Activated CD4-positive, alpha-beta T cell treated with anti-CD3 and anti-CD28 coated beads, Interleukin-2, amount 10 ng/mL, durations not matched to agents 7 days and 5 days (primary cell): Measurements from ENCODE around the gene PACSIN2. TPM values are rescaled to one million over a fixed set of nuclear protein-coding genes. Genes with fewer than 3 reads are reported as not detected.

Experiments used
- CTCF ChIA-PET: fragments of 350-600 bp; sonication (Branson Sonifier 250); formaldehyde crosslinking; loops from one replicate; lab custom pipeline; 2021; ENCODE audit warnings: antibody characterized with exemption; lab: Charles Lee
- POLR2A ChIA-PET: fragments of 350-600 bp; sonication (Branson Sonifier 250); formaldehyde crosslinking; loops from one replicate; lab custom pipeline; 2021; ENCODE audit warnings: antibody characterized with exemption; lab: Charles Lee
- DNase-seq: peaks from one replicate; pipeline ENCODE4 v3.0.0-alpha.2; 2020
- H3K27ac Mint-ChIP-seq: one replicate; pipeline ENCODE4 v1.8.0; 2021; ENCODE audit warnings: mild to moderate bottlenecking, moderate library complexity, mixed read lengths
- H3K27me3 Mint-ChIP-seq: one replicate; pipeline ENCODE4 v1.8.0; 2021; ENCODE audit warnings: mixed read lengths
- H3K36me3 Mint-ChIP-seq: one replicate; pipeline ENCODE4 v1.8.0; 2021; ENCODE audit warnings: low read depth, mixed read lengths
- H3K4me1 Mint-ChIP-seq: one replicate; pipeline ENCODE4 v1.8.0; 2021; ENCODE audit warnings: mixed read lengths
- H3K4me3 Mint-ChIP-seq: one replicate; pipeline ENCODE4 v1.8.0; 2021; ENCODE audit warnings: mild to moderate bottlenecking, moderate library complexity, mixed read lengths
- H3K9me3 Mint-ChIP-seq: one replicate; pipeline ENCODE4 v1.8.0; 2021; ENCODE audit warnings: mixed read lengths
- total RNA-seq, 2 experiments: library from RNA; stranded (reverse); gene quantifications; one replicate each; pipeline ENCODE4 v1.2.3, GENCODE V29; 2021

Gene PACSIN2
- total RNA-seq, 2 experiments from 2014 or later: 32.3 to 35.8 TPM

- no peaks in the 10 kb centered on the region for H3K27me3 Mint-ChIP-seq
- no peaks in the 10 kb centered on the region for H3K36me3 Mint-ChIP-seq
- peak overlapping the region; percentile 25 for H3K4me3 Mint-ChIP-seq
- peaks cover 7% of the 10 kb centered on the region for H3K4me1 Mint-ChIP-seq
- no peak for DNase-seq
- no peaks in the 10 kb centered on the region for H3K9me3 Mint-ChIP-seq
- POLR2A ChIA-PET: no interaction called here
- CTCF ChIA-PET: interaction anchor here (2.4 kb wide), 1 partner anchor 13 kb away, joined by 7 read pairs; no protein-coding TSS in a partner anchor
- H3K27ac Mint-ChIP-seq: no peak overlapping the region
These were observed 159.7 kb downstream of the PACSIN2 start for GRCh38 chr22:42855211-42855610.

GRCh38 chr22:42848941-42849550 lies 165.9 kb downstream of the PACSIN2 start:
- H3K4me3 Mint-ChIP-seq: no peak overlapping the region
- H3K4me1 Mint-ChIP-seq: peaks cover 5% of the 10 kb centered on the region
- POLR2A ChIA-PET: no interaction called here
- no peak overlapping the region for H3K27ac Mint-ChIP-seq
- CTCF ChIA-PET: interaction anchor here (0.6 to 1.1 kb wide), 5 partner anchors 30 to 448 kb away, joined by 3 to 4 read pairs (median 3); no protein-coding TSS in a partner anchor
- H3K9me3 Mint-ChIP-seq: no peaks in the 10 kb centered on the region
- no peak for DNase-seq
- peaks cover 12% of the 10 kb centered on the region for H3K36me3 Mint-ChIP-seq
- no peaks in the 10 kb centered on the region for H3K27me3 Mint-ChIP-seq

GRCh38 chr22:42847110-42847509 lies 167.8 kb downstream of the PACSIN2 start:
- H3K27me3 Mint-ChIP-seq: no peaks in the 10 kb centered on the region
- H3K4me3 Mint-ChIP-seq: no peak overlapping the region
- ChIA-PET CTCF (interaction anchor here (0.8 kb wide), 1 partner anchor 22 kb away, joined by 3 read pairs; no protein-coding TSS in a partner anchor), POLR2A (no interaction called here)
- no peak overlapping the region for H3K27ac Mint-ChIP-seq
- no peak for DNase-seq
- H3K4me1 Mint-ChIP-seq: peaks cover 20% of the 10 kb centered on the region
- peaks cover 18% of the 10 kb centered on the region for H3K36me3 Mint-ChIP-seq
- no peaks in the 10 kb centered on the region for H3K9me3 Mint-ChIP-seq

GRCh38 chr22:42844756-42845155 lies 170.2 kb downstream of the PACSIN2 start:
- Mint-ChIP-seq H3K36me3 (peaks cover 22% of the 10 kb centered on the region), H3K27me3 (no peaks in the 10 kb centered on the region), H3K27ac (no peak overlapping the region), H3K4me3 (no peak overlapping the region), H3K9me3 (no peaks in the 10 kb centered on the region), H3K4me1 (peaks cover 28% of the 10 kb centered on the region)
- ChIA-PET CTCF (interaction anchor here (0.9 kb wide), 1 partner anchor 9 kb away, joined by 3 read pairs; no protein-coding TSS in a partner anchor), POLR2A (no interaction called here)
- DNase-seq: no peak

- H3K27ac Mint-ChIP-seq: peak overlapping the region; percentile 22
- H3K4me3 Mint-ChIP-seq: no peak overlapping the region
- CTCF ChIA-PET: no interaction called here
These were observed 172.1 kb downstream of the PACSIN2 start for GRCh38 chr22:42842658-42843370.

GRCh38 chr22:42841444-42841843 lies 173.5 kb downstream of the PACSIN2 start:
- Mint-ChIP-seq H3K27me3 (no peaks in the 10 kb centered on the region), H3K27ac (peak overlapping the region; percentile 4), H3K4me3 (no peak overlapping the region), H3K36me3 (peaks cover 20% of the 10 kb centered on the region), H3K4me1 (peaks cover 28% of the 10 kb centered on the region), H3K9me3 (no peaks in the 10 kb centered on the region)
- ChIA-PET POLR2A (interaction anchor here (0.6 kb wide), 1 partner anchor 157 kb away, joined by 3 read pairs; no protein-coding TSS in a partner anchor), CTCF (interaction anchor here (1.1 to 1.7 kb wide), 2 partner anchors 15 to 26 kb away, joined by 3 to 4 read pairs; no protein-coding TSS in a partner anchor)
- no peak for DNase-seq

More at GRCh38 chr22:42842658-42843370, 172.1 kb downstream of the PACSIN2 start:
- Mint-ChIP-seq H3K36me3 (peaks cover 22% of the 10 kb centered on the region), H3K4me1 (peaks cover 28% of the 10 kb centered on the region), H3K9me3 (no peaks in the 10 kb centered on the region), H3K27me3 (no peaks in the 10 kb centered on the region)
- POLR2A ChIA-PET: no interaction called here
- no peak for DNase-seq

GRCh38 chr22:42837556-42837955 lies 177.4 kb downstream of the PACSIN2 start:
- POLR2A ChIA-PET: no interaction called here
- Mint-ChIP-seq H3K36me3 (peaks cover 6% of the 10 kb centered on the region), H3K9me3 (no peaks in the 10 kb centered on the region), H3K4me1 (peaks cover 9% of the 10 kb centered on the region), H3K4me3 (no peak overlapping the region), H3K27me3 (no peaks in the 10 kb centered on the region), H3K27ac (no peak overlapping the region)
- CTCF ChIA-PET: no interaction called here
- no peak for DNase-seq

- no peak overlapping the region for H3K4me3 Mint-ChIP-seq
- DNase-seq: no peak
- peaks cover 3% of the 10 kb centered on the region for H3K4me1 Mint-ChIP-seq
- H3K27ac Mint-ChIP-seq: no peak overlapping the region
- H3K9me3 Mint-ChIP-seq: no peaks in the 10 kb centered on the region
- peaks cover 5% of the 10 kb centered on the region for H3K36me3 Mint-ChIP-seq
- POLR2A ChIA-PET: no interaction called here
- H3K27me3 Mint-ChIP-seq: no peaks in the 10 kb centered on the region
- CTCF ChIA-PET: interaction anchor here (0.6 to 1.2 kb wide), 2 partner anchors 76 to 339 kb away, joined by 3 read pairs; no protein-coding TSS in a partner anchor
These were observed 178.9 kb downstream of the PACSIN2 start for GRCh38 chr22:42836026-42836425.

GRCh38 chr22:42834177-42834949 lies 180.6 kb downstream of the PACSIN2 start:
- no peak for DNase-seq
- Mint-ChIP-seq H3K9me3 (no peaks in the 10 kb centered on the region), H3K27me3 (no peaks in the 10 kb centered on the region), H3K27ac (no peak overlapping the region), H3K36me3 (peaks cover 10% of the 10 kb centered on the region), H3K4me1 (peaks cover 2% of the 10 kb centered on the region), H3K4me3 (no peak overlapping the region)
- CTCF ChIA-PET: interaction anchor here (0.5 to 1.3 kb wide), 3 partner anchors 13 to 353 kb away, joined by 3 read pairs; no protein-coding TSS in a partner anchor
- POLR2A ChIA-PET: no interaction called here

- no peak overlapping the region for H3K4me3 Mint-ChIP-seq
- POLR2A ChIA-PET: interaction anchor here (0.7 kb wide), 1 partner anchor 24 kb away, joined by 4 read pairs; no protein-coding TSS in a partner anchor
- no peaks in the 10 kb centered on the region for H3K27me3 Mint-ChIP-seq
- H3K36me3 Mint-ChIP-seq: peaks cover 10% of the 10 kb centered on the region
- DNase-seq: no peak
- no peaks in the 10 kb centered on the region for H3K9me3 Mint-ChIP-seq
- no peak overlapping the region for H3K27ac Mint-ChIP-seq
- CTCF ChIA-PET: no interaction called here
- H3K4me1 Mint-ChIP-seq: peaks cover 7% of the 10 kb centered on the region
These were observed 181.8 kb downstream of the PACSIN2 start for GRCh38 chr22:42833104-42833503.

- ChIA-PET CTCF (no interaction called here), POLR2A (no interaction called here)
- DNase-seq: no peak
These were observed 183.2 kb downstream of the PACSIN2 start for GRCh38 chr22:42831712-42832111.

GRCh38 chr22:42830161-42830560 lies 184.8 kb downstream of the PACSIN2 start:
- POLR2A ChIA-PET: no interaction called here

More at GRCh38 chr22:42831712-42832111, 183.2 kb downstream of the PACSIN2 start:
- Mint-ChIP-seq H3K9me3 (no peaks in the 10 kb centered on the region), H3K4me1 (peaks cover 7% of the 10 kb centered on the region), H3K4me3 (no peak overlapping the region), H3K36me3 (peaks cover 10% of the 10 kb centered on the region), H3K27ac (no peak overlapping the region), H3K27me3 (no peaks in the 10 kb centered on the region)

More at GRCh38 chr22:42830161-42830560, 184.8 kb downstream of the PACSIN2 start:
- H3K36me3 Mint-ChIP-seq: peaks cover 8% of the 10 kb centered on the region
- CTCF ChIA-PET: no interaction called here
- no peak overlapping the region for H3K27ac Mint-ChIP-seq
- peaks cover 7% of the 10 kb centered on the region for H3K4me1 Mint-ChIP-seq
- H3K4me3 Mint-ChIP-seq: no peak overlapping the region
- DNase-seq: no peak
- no peaks in the 10 kb centered on the region for H3K27me3 Mint-ChIP-seq
- no peaks in the 10 kb centered on the region for H3K9me3 Mint-ChIP-seq
